ENCODE data around the gene IL12B. TPM values are rescaled to one million over a fixed set of nuclear protein-coding genes. Genes with fewer than 3 reads are reported as not detected.
A peak's percentile ranks its signal among the peaks of the same experiment; 100 is the strongest.

Gene IL12B
- total RNA-seq, 4 donors from 2014 or later: 0.17 TPM; not detected in 3

GRCh38 chr5:159343295-159344094 lies 13.2 kb upstream of the IL12B start:
- DNase-seq (ENCODE audit: extremely low spot score): no peak
- Histone ChIP-seq H3K4me1 (peaks cover 0 to 6% (median 0%) of the 10 kb centered on the region in 4 donors), H3K27ac (replicated peaks in 1 of 4) (no peak overlapping the region), H3K36me3 (no peaks in the 10 kb centered on the region), H3K4me3 (no peak overlapping the region), H3K27me3 (no peaks in the 10 kb centered on the region), H3K9me3 (peaks cover 0 to 21% (median 12%) of the 10 kb centered on the region in 4 donors)
- TF ChIP-seq POLR2AphosphoS5 (IDR thresholded peaks at IDR 0.05) (no peak), EP300 (IDR thresholded peaks at IDR 0.05) (no peak), POLR2A (IDR thresholded peaks at IDR 0.05; ENCODE audit: low read depth) (no peak), CTCF (IDR thresholded peaks at IDR 0.05) (no peak)
- intact Hi-C loops (cut with DNase I): no loop called here
- WGBS: 83% methylated on average over 4 of the region's 4 CpGs

- peaks cover 0 to 21% (median 12%) of the 10 kb centered on the region in 4 donors for H3K9me3 ChIP-seq
- H3K4me3 ChIP-seq: no peak overlapping the region
- TF ChIP-seq EP300 (IDR thresholded peaks at IDR 0.05) (no peak), POLR2AphosphoS5 (IDR thresholded peaks at IDR 0.05) (no peak), POLR2A (IDR thresholded peaks at IDR 0.05; ENCODE audit: low read depth) (no peak), CTCF (IDR thresholded peaks at IDR 0.05) (no peak)
- WGBS: 67% methylated on average over 1 of the region's 1 CpG
- peaks cover 0 to 10% (median 0%) of the 10 kb centered on the region in 4 donors for H3K4me1 ChIP-seq
- no peaks in the 10 kb centered on the region for H3K27me3 ChIP-seq
- no peak for DNase-seq (ENCODE audit: extremely low spot score)
- intact Hi-C loops (cut with DNase I): no loop called here
- H3K36me3 ChIP-seq: no peaks in the 10 kb centered on the region
- no peak overlapping the region for H3K27ac ChIP-seq (replicated peaks in 1 of 4)
Measured at GRCh38 chr5:159342840-159343239, 12.6 kb upstream of the IL12B start.

GRCh38 chr5:159341906-159342310 lies 11.6 kb upstream of the IL12B start:
- no peaks in the 10 kb centered on the region for H3K27me3 ChIP-seq
- no peak for TF ChIP-seq POLR2A (IDR thresholded peaks at IDR 0.05; ENCODE audit: low read depth)
- TF ChIP-seq CTCF (IDR thresholded peaks at IDR 0.05): no peak
- TF ChIP-seq POLR2AphosphoS5 (IDR thresholded peaks at IDR 0.05): peak in 1 of 2 donors; percentile 8
- no peak for TF ChIP-seq EP300 (IDR thresholded peaks at IDR 0.05)
- 59% methylated on average over 4 of the region's 4 CpGs for WGBS
- DNase-seq (ENCODE audit: extremely low spot score): no peak
- no peak overlapping the region for H3K27ac ChIP-seq (replicated peaks in 1 of 4)
- H3K4me1 ChIP-seq: peaks cover 0 to 12% (median 0%) of the 10 kb centered on the region in 4 donors
- intact Hi-C loops (cut with DNase I): no loop called here
- H3K4me3 ChIP-seq: no peak overlapping the region
- no peaks in the 10 kb centered on the region for H3K36me3 ChIP-seq
- H3K9me3 ChIP-seq: peaks cover 0 to 21% (median 12%) of the 10 kb centered on the region in 4 donors

DNA sequence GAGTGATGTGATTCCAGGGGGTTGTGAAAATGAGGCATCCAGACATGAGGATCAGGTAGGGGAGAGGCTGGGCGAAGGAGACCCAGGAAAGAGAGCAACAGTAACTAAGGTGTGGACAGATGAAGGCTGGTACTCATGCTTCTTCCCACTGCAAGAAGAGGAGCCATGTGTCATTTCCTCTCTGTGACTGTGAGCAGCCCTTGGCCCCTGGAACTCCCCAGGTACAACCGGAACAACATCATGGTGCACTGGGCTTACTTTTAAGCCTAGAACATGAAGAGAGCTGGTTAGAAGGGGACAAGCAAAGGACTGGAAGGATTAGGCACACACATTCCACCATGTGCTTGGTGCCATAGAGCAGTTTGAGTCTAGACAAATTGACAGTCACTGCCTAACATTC lies 10.9 kb upstream of the IL12B start:
- peaks cover 0 to 12% (median 0%) of the 10 kb centered on the region in 4 donors for H3K4me1 ChIP-seq
- H3K9me3 ChIP-seq: peaks cover 0 to 21% (median 12%) of the 10 kb centered on the region in 4 donors
- intact Hi-C loops (cut with DNase I): no loop called here
- H3K4me3 ChIP-seq: no peak overlapping the region
- H3K27ac ChIP-seq (replicated peaks in 1 of 4): no peak overlapping the region
- no peaks in the 10 kb centered on the region for H3K36me3 ChIP-seq
- H3K27me3 ChIP-seq: no peaks in the 10 kb centered on the region
- TF ChIP-seq CTCF (IDR thresholded peaks at IDR 0.05) (no peak), POLR2A (IDR thresholded peaks at IDR 0.05; ENCODE audit: low read depth) (no peak), POLR2AphosphoS5 (IDR thresholded peaks at IDR 0.05) (no peak), EP300 (IDR thresholded peaks at IDR 0.05) (no peak)
- WGBS: 89% methylated on average over 2 of the region's 2 CpGs
- DNase-seq (ENCODE audit: extremely low spot score): no peak
